ENCODE measurements around the gene LCK. TPM values are rescaled to one million over a fixed set of nuclear protein-coding genes. Genes with fewer than 3 reads are reported as not detected.

LCK gene
- total and polyA plus RNA-seq, 9 of the 15 experiments (the other 6 are each of a cell fraction or from before 2014, with no cell fraction given), result 0.04 to 0.47 (median 0.13) TPM; not detected in 6

- TF ChIP-seq MGA (IDR thresholded peaks at IDR 0.05), result peak; percentile 95
- TF ChIP-seq NCOR1 (IDR thresholded peaks at IDR 0.05), result peak; percentile 26; the same call in 1 of the 2 replicates
- peak; percentile 85 for TF ChIP-seq GABPA (tag; conservative IDR thresholded peaks at IDR 0.05; ENCODE audit: low read depth)
- TF ChIP-seq RFX1 (IDR thresholded peaks at IDR 0.05), result no peak
- peak; percentile 92 for TF ChIP-seq FOS (IDR thresholded peaks at IDR 0.05; ENCODE audit: extremely low read depth, insufficient read length)
- TF ChIP-seq NFIC (IDR thresholded peaks at IDR 0.05), result peak; percentile 77
- TF ChIP-seq EGR1 (conservative IDR thresholded peaks at IDR 0.05), result peak; percentile 56
- TF ChIP-seq NCOA1 (IDR thresholded peaks at IDR 0.05; ENCODE audit: low read depth), result peak; percentile 46; the same call in 1 of the 2 replicates
- TF ChIP-seq, protein P1, sequence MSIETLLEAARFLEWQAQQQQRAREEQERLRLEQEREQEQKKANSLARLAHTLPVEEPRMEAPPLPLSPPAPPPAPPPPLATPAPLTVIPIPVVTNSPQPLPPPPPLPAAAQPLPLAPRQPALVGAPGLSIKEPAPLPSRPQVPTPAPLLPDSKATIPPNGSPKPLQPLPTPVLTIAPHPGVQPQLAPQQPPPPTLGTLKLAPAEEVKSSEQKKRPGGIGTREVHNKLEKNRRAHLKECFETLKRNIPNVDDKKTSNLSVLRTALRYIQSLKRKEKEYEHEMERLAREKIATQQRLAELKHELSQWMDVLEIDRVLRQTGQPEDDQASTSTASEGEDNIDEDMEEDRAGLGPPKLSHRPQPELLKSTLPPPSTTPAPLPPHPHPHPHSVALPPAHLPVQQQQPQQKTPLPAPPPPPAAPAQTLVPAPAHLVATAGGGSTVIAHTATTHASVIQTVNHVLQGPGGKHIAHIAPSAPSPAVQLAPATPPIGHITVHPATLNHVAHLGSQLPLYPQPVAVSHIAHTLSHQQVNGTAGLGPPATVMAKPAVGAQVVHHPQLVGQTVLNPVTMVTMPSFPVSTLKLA (conservative IDR thresholded peaks at IDR 0.05), result peak; percentile 52 to 60; a peak in 3 of 4 replicates
- TF ChIP-seq ZNF277 (CRISPR knock-in tag; IDR thresholded peaks at IDR 0.05; ENCODE audit: borderline replicate concordance), result no peak
- 0 out of 2 replicates have a peak, but pooled peaks have one; percentile 63 for TF ChIP-seq TARDBP (IDR thresholded peaks at IDR 0.05)
- TF ChIP-seq MYNN (IDR thresholded peaks at IDR 0.05), result 0 out of 2 replicates have a peak, but pooled peaks have one; percentile 41
- TF ChIP-seq MYNN (CRISPR knock-in tag; IDR thresholded peaks at IDR 0.05), result no peak
- no peak; the same call in 1 of the 2 replicates for TF ChIP-seq SREBF2 (CRISPR knock-in tag; IDR thresholded peaks at IDR 0.05)
Observed at GRCh38 chr1:32291708-32292538, 40.9 kb downstream of the LCK start, which contains the start of gene HDAC1 (continued).

Data from K562 (cell line).